HG02938 (cell line): ENCODE data around the gene SFTPA1.
"Not testable (repeated sequence)": the region's sequence is repeated elsewhere in the genome, so short reads cannot be mapped to it uniquely, and the experiment has no call there.

Experiments used
- ATAC-seq: cut with Tn5 transposase; IDR thresholded peaks from one replicate; pipeline ENCODE4 v1.9.1; 2021; ENCODE audit warnings: mild to moderate bottlenecking, moderate library complexity; ENCODE audit not compliant: unreplicated experiment

Gene SFTPA1

GRCh38 chr10:79608505-79609375 lies 2.0 kb upstream of the SFTPA1 start:
- ATAC-seq = no peak

DNA sequence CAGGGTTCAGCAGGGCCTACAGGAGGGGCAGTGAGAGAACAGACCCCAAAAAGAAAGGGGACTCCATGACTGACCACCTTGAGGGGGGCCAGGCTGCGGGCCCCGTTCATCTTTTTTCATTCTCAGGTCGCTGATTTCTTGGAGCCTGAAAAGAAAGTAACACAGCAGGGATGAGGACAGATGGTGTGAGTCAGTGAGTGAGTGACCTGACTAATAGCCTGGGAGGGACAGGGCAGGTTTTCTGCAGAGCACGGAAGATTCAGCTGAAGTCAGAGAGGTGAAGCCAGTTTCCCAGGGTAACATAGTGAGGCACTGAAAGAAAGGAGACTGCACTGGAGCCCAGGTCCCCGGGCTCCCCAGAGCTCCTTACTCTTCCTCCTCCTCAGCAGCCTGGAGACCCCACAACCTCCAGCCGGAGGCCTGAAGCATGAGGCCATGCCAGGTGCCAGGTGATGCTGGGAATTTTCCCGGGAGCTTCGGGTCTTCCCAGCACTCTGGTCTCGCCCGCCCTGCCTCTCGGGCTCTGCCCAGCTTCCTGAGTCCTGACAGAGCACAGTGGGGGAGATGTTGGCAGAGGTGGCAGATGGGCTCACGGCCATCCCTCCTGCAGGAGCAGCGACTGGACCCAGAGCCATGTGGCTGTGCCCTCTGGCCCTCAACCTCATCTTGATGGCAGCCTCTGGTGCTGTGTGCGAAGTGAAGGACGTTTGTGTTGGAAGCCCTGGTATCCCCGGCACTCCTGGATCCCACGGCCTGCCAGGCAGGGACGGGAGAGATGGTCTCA lies 646 bp downstream of the SFTPA1 start:
- not testable (repeated sequence) for ATAC-seq

- ATAC-seq = no peak
Measured at GRCh38 chr10:79615577-79615976, 4.8 kb downstream of the SFTPA1 start.

- no peak for ATAC-seq
Measured at GRCh38 chr10:79616164-79616563, 5.4 kb downstream of the SFTPA1 start.

GRCh38 chr10:79623663-79624062 lies 12.9 kb downstream of the SFTPA1 start:
- ATAC-seq = not testable (repeated sequence)

- no peak for ATAC-seq
Measured at GRCh38 chr10:79627075-79627474, 16.3 kb downstream of the SFTPA1 start.

DNA sequence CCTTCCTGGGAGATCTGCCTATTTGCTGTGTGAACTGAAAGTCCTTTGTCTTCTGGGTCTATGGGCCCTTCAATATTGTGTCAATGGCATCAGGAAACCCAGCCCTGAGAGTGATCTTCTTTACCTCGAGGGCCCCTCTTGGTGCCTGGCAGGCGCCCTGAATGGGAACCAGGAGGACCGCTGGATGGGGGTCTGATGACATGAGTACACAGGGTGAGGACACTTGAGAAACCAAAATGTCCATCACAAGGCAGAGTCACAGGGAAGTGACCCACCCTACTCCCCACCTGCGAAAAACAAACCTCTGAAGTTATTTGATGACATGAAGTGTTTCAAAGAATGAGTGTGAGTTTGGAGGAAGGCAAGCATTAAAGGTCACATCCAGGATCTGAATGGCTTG lies 17.3 kb downstream of the SFTPA1 start:
- ATAC-seq = no peak

DNA sequence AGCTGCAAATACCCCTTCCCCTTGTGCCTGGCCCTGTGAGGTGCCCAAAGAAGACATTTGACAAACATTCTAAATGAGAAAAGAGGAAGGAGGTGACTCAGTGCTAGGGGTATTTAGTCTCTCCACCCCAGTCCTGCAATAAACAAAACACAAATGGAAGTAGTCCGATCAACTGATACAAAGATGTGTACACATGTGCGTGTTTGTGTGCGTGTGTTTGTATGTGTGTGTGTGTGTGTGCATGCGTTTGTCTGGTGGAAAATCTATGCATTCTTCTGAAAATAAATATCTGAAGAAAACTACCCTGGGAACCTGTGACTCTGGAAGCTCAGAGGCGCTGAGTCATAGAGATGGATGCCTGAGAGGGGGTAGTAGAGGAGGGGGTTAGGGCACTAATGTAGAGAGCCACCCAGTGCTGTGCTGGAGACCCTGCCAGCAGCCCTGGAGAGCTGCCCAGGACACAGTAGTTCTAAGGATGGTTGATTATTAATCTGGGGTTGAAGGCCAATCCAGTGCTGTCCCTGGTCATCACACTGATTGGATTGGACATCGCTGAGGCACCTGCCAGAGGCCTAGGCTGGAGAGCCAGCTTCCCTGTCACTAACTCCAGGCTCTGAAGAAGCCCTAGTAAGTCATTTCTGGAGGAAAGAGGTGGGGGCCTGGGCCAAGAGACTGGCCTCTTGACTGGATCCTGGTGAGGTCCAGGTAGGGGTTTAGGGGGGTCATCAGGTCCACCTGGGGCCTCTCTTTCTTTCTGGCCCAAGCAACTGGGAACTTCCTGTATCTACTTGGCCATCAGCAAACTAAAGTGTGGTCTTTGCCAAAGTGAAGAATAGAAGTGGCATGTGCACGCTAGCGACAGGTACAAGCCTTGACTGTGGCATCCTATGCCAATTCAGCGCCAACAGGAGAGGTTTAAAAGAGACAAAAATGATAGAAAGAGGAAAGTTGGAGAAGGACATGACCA lies 18.5 kb downstream of the SFTPA1 start:
- ATAC-seq = no peak

- ATAC-seq = no peak
Measured at GRCh38 chr10:79629955-79630327, 19.2 kb downstream of the SFTPA1 start.

GRCh38 chr10:79636654-79637199 lies 26.0 kb downstream of the SFTPA1 start:
- not testable (repeated sequence) for ATAC-seq

- no peak for ATAC-seq
Measured at GRCh38 chr10:79638318-79638717, 27.6 kb downstream of the SFTPA1 start.

DNA sequence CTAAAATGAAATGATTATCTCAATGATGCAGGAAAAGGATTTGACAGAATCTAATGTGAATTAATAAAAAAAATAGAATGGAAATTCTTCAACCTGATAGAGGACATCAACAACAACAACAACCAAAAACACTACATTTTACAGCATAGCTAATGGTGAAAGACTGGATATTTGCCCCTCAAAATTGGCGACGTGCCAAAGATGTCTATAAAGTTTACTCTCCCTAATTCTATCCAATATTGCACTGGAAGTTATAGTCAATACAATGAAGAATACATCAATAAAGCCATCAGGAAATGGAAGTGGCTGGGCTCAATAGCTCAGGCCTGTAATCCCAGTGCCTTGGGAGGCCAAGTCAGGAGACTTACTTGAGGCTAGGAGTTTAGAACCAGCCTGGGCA lies 42.0 kb downstream of the SFTPA1 start:
- not testable (repeated sequence) for ATAC-seq

DNA sequence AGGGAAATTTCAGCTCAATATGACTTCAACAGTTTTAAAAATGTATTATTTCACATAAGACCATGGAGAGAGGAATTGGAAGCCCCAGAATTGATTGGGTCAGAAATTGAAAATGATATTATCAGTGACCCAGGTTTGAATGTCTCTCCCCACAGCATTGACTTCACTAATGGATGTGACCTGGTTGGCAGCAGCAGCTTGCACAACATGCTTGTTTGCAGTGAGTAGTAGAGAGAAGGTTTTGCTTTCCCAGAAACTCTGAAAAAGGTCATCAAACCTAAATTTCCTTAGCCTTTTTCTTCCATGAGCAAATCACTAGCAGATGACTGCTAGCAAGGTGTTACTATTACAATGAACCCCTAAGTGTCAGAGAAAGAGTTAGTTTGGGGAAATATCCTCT lies 52.5 kb downstream of the SFTPA1 start:
- not testable (repeated sequence) for ATAC-seq

DNA sequence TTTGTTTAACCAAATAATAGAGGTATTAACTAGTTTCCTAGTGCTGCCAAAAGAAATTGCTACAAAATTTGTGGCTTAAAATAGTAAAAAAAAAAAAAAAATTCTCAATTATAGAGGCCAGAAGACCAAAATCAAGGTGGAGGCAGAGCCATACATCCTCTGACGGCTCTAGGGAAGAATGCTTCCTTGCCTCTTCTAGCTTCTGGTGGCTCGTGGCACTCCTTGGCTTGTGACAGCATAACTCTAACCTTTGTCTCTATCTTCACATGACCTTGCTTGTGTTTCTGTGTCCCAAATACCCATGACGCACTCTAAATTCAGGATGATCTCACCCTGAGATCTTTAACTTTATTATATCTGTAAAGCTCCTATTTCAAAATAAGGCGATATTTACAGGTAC lies 53.9 kb downstream of the SFTPA1 start:
- ATAC-seq = not testable (repeated sequence)
